Hepatocyte (in vitro differentiated cells): ENCODE data around the gene CLIC4.

Experiments
- CTCF ChIP-seq: fragments of 200-600 bp; sonication (generic); IDR thresholded peaks from 2 replicates; pipeline ENCODE4 v1.5.1; 2016; ENCODE audit warnings: antibody characterized with exemption, mild to moderate bottlenecking; ENCODE audit not compliant: poor library complexity
- EZH2phosphoT487 ChIP-seq: fragments of 200-600 bp; sonication (generic); IDR thresholded peaks from one replicate; pipeline ENCODE4 v1.6.1; 2018; ENCODE audit warnings: antibody characterized with exemption, mild to moderate bottlenecking, low read depth, moderate library complexity; ENCODE audit not compliant: unreplicated experiment, severe bottlenecking

GRCh38 chr1:24801176-24801575 is 55.9 kb downstream of the CLIC4 start:
- TF ChIP-seq CTCF (no peak), EZH2phosphoT487 (no peak)
